GM06990 (cell line): ENCODE measurements around the gene BEND3.
"Not testable (repeated sequence)": the region's sequence is repeated elsewhere in the genome, so short reads cannot be mapped to it uniquely, and the experiment has no call there.

Source experiments
- DNase-seq: peaks from one replicate; pipeline ENCODE4 v3.0.0-alpha.2; 2011; ENCODE audit not compliant: insufficient read length; ENCODE audit errors: extremely low read depth
- H3K27me3 ChIP-seq: replicated peaks from 2 replicates; pipeline ENCODE4 v1.6.0; 2011; ENCODE audit warnings: low read length; ENCODE audit not compliant: control insufficient read depth, insufficient read depth
- H3K36me3 ChIP-seq: 2 replicates; pipeline ENCODE4 v1.5.1; 2011; ENCODE audit warnings: low read length; ENCODE audit not compliant: control insufficient read depth, insufficient read depth
- H3K4me3 ChIP-seq: replicated peaks from 2 replicates; pipeline ENCODE4 v1.5.1; 2011; ENCODE audit warnings: low read depth, mild to moderate bottlenecking, control low read depth, low read length
- TF ChIP-seq, protein P1 (sequence below): IDR thresholded peaks from 2 replicates; pipeline ENCODE4 v1.5.1; 2011; ENCODE audit warnings: low read length, control low read depth, mild to moderate bottlenecking, inconsistent platforms; ENCODE audit not compliant: insufficient read depth, poor library complexity, severe bottlenecking

The BEND3 gene

GRCh38 chr6:107118976-107119375 lies 3.7 kb upstream of the BEND3 start:
- DNase-seq: no peak
- no peaks in the 10 kb centered on the region for H3K27me3 ChIP-seq
- H3K36me3 ChIP-seq: no peaks in the 10 kb centered on the region
- TF ChIP-seq, protein P1, sequence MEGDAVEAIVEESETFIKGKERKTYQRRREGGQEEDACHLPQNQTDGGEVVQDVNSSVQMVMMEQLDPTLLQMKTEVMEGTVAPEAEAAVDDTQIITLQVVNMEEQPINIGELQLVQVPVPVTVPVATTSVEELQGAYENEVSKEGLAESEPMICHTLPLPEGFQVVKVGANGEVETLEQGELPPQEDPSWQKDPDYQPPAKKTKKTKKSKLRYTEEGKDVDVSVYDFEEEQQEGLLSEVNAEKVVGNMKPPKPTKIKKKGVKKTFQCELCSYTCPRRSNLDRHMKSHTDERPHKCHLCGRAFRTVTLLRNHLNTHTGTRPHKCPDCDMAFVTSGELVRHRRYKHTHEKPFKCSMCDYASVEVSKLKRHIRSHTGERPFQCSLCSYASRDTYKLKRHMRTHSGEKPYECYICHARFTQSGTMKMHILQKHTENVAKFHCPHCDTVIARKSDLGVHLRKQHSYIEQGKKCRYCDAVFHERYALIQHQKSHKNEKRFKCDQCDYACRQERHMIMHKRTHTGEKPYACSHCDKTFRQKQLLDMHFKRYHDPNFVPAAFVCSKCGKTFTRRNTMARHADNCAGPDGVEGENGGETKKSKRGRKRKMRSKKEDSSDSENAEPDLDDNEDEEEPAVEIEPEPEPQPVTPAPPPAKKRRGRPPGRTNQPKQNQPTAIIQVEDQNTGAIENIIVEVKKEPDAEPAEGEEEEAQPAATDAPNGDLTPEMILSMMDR: no peak
- no peak overlapping the region for H3K4me3 ChIP-seq

GRCh38 chr6:107118540-107118939 lies 3.2 kb upstream of the BEND3 start:
- H3K36me3 ChIP-seq, H3K4me3 ChIP-seq, H3K27me3 ChIP-seq, DNase-seq: not testable (repeated sequence)

- Histone ChIP-seq H3K4me3 (no peak overlapping the region), H3K36me3 (no peaks in the 10 kb centered on the region), H3K27me3 (no peaks in the 10 kb centered on the region)
- no peak for DNase-seq
- TF ChIP-seq, protein P1: no peak
Observed at GRCh38 chr6:107116931-107117330, 1.6 kb upstream of the BEND3 start.

- DNase-seq: no peak
- no peaks in the 10 kb centered on the region for H3K36me3 ChIP-seq
- no peaks in the 10 kb centered on the region for H3K27me3 ChIP-seq
- peak overlapping the region; percentile 64 for H3K4me3 ChIP-seq
- TF ChIP-seq, protein P1: no peak
Observed at GRCh38 chr6:107116328-107116892, 1.1 kb upstream of the BEND3 start.

DNA sequence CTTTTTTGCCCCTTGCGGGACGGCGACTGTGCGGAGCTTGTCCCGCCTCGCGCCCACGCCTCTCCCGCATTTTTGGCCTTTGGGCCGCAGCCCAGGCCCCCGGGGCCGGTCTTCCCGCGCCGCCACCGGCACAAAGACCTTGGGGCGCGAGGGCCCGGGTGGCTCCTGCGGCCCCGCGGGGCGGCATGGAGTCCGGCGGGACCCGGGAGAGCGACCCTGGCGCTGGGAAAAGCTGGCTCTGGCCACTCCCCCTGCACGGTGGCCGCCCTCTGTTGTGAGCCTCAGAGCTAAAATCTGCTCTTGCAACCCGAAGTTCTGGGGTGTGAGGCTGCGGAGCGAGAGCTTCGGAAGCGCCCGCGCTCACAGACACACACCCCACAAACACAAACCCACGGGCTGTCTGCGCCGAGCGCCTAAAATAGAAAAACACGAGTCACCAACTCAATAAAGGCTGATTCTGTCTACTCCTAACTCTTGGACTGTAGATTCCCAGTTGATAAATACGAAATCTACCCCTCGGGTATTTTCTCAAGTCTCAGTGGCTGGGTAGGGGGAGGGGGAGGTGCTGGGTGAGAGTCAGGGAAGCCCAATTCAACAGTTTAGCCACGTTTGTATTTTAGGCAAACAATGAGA lies 496 bp upstream of the BEND3 start:
- TF ChIP-seq, protein P1: no peak
- DNase-seq: peak; percentile 62
- H3K36me3 ChIP-seq: no peaks in the 10 kb centered on the region

GRCh38 chr6:107114213-107114925 lies 946 bp downstream of the BEND3 start:
- peak; percentile 88 for DNase-seq
- Histone ChIP-seq H3K4me3 (peak overlapping the region; percentile 67), H3K36me3 (no peaks in the 10 kb centered on the region), H3K27me3 (no peaks in the 10 kb centered on the region)
- TF ChIP-seq, protein P1: peak; percentile 15

More for the DNA sequence above, 496 bp upstream of the BEND3 start:
- H3K27me3 ChIP-seq: no peaks in the 10 kb centered on the region
- peak overlapping the region; percentile 64 for H3K4me3 ChIP-seq
